ENCODE results near the gene PPP2R2B.

The PPP2R2B gene

DNA sequence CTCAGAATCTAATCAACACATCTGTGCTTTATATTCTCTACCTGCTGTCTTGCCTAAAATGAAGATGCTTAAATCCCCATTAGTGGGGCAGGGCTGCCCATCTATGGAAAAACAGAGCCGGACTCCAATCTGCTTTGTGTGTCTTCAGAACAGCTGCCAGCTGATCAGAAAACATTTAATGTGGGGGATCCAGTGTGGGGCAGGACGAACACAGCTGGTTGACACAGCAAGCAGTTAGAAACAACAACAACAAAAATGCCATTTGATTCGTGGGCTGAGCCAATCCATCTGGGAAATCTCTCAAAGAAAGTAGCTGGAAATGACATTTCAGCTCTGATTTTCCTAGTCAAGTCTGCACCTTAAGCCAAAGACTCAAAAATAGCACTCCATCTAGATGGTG is 99.8 kb downstream of the PPP2R2B start:
- Histone ChIP-seq H3K79me2 (ENCODE audit: insufficient read depth, low read depth) (no peaks in the 10 kb centered on the region), H2AFZ (ENCODE audit: low read depth) (no peak overlapping the region), H3K27ac (no peak overlapping the region), H3K27me3 (ENCODE audit: insufficient read depth, low read depth) (no peaks in the 10 kb centered on the region), H3K36me3 (ENCODE audit: insufficient read depth) (no peaks in the 10 kb centered on the region), H3K4me1 (ENCODE audit: low read depth, poor library complexity, severe bottlenecking) (no peaks in the 10 kb centered on the region), H3K4me2 (no peak overlapping the region), H3K9ac (no peak overlapping the region), H4K20me1 (ENCODE audit: insufficient read depth) (no peaks in the 10 kb centered on the region), H3K4me3 (IDR thresholded peaks at IDR 0.05; ENCODE audit: insufficient read depth, low read depth, low read length) (no peak overlapping the region)
- TF ChIP-seq, protein P1, sequence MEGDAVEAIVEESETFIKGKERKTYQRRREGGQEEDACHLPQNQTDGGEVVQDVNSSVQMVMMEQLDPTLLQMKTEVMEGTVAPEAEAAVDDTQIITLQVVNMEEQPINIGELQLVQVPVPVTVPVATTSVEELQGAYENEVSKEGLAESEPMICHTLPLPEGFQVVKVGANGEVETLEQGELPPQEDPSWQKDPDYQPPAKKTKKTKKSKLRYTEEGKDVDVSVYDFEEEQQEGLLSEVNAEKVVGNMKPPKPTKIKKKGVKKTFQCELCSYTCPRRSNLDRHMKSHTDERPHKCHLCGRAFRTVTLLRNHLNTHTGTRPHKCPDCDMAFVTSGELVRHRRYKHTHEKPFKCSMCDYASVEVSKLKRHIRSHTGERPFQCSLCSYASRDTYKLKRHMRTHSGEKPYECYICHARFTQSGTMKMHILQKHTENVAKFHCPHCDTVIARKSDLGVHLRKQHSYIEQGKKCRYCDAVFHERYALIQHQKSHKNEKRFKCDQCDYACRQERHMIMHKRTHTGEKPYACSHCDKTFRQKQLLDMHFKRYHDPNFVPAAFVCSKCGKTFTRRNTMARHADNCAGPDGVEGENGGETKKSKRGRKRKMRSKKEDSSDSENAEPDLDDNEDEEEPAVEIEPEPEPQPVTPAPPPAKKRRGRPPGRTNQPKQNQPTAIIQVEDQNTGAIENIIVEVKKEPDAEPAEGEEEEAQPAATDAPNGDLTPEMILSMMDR (conservative IDR thresholded peaks at IDR 0.05; ENCODE audit: low read depth, low read length), result no peak

DNA sequence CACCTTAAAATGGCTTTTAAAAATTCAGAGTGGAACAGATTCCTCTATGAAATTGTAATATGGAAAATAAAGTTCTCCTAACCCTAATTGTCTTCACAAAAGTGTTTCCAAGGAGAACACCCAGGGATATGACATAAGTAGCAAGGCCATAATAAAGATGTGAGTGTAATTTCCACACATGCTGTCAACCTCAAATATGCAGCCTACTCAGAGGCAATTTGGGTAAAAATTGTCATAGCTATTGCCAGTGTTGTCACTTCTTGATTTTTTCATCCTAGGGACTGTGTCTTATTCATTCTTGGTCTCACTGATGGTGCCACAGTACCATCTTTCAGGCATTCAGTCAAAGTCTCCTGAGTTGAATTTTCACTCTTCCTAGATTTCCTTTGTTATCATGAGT is 100.3 kb downstream of the PPP2R2B start:
- no peaks in the 10 kb centered on the region for H3K4me1 ChIP-seq (ENCODE audit: low read depth, poor library complexity, severe bottlenecking)
- H3K79me2 ChIP-seq (ENCODE audit: insufficient read depth, low read depth), result no peaks in the 10 kb centered on the region
- H3K4me3 ChIP-seq (IDR thresholded peaks at IDR 0.05; ENCODE audit: insufficient read depth, low read depth, low read length), result no peak overlapping the region
- TF ChIP-seq, protein P1 (conservative IDR thresholded peaks at IDR 0.05; ENCODE audit: low read depth, low read length), result no peak
- no peak overlapping the region for H3K4me2 ChIP-seq
- no peaks in the 10 kb centered on the region for H3K36me3 ChIP-seq (ENCODE audit: insufficient read depth)
- no peak overlapping the region for H3K27ac ChIP-seq
- H3K27me3 ChIP-seq (ENCODE audit: insufficient read depth, low read depth), result no peaks in the 10 kb centered on the region
- no peak overlapping the region for H2AFZ ChIP-seq (ENCODE audit: low read depth)
- no peak overlapping the region for H3K9ac ChIP-seq
- H4K20me1 ChIP-seq (ENCODE audit: insufficient read depth), result no peaks in the 10 kb centered on the region

DNA sequence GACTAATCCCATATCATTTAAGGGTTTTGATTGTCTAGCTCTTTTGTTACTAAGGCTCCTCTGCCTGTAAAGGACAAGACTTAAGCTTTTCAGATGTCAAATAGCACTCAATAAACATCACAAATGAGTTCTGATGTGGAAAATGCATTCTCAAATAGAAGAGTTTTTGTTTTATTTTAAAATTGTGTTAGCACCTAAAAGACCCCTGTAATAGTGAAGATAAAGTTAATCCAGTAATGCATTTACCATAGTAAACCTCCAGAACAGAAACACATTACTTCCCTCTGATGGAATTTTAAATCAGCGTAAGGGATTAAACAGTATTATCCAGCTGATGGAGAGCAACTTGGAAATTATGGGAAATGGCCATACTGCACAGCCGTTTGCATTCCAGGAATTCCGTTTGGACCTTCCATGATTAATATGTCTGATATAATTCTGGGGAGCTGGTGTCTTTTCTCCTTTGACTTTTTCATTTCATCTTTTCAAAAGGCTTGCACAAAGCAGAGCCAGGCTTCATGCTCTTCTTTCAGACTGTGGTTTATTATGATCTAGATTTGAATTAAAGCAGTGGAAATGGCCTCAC is 105.6 kb downstream of the PPP2R2B start:
- no peak overlapping the region for H3K4me3 ChIP-seq (IDR thresholded peaks at IDR 0.05; ENCODE audit: insufficient read depth, low read depth, low read length)
- no peak overlapping the region for H3K9ac ChIP-seq
- H3K36me3 ChIP-seq (ENCODE audit: insufficient read depth), result no peaks in the 10 kb centered on the region
- H2AFZ ChIP-seq (ENCODE audit: low read depth), result no peak overlapping the region
- H4K20me1 ChIP-seq (ENCODE audit: insufficient read depth), result no peaks in the 10 kb centered on the region
- no peaks in the 10 kb centered on the region for H3K79me2 ChIP-seq (ENCODE audit: insufficient read depth, low read depth)
- TF ChIP-seq, protein P1 (conservative IDR thresholded peaks at IDR 0.05; ENCODE audit: low read depth, low read length), result no peak
- no peaks in the 10 kb centered on the region for H3K4me1 ChIP-seq (ENCODE audit: low read depth, poor library complexity, severe bottlenecking)
- H3K27ac ChIP-seq, result no peak overlapping the region
- H3K4me2 ChIP-seq, result no peak overlapping the region
- no peaks in the 10 kb centered on the region for H3K27me3 ChIP-seq (ENCODE audit: insufficient read depth, low read depth)

DNA sequence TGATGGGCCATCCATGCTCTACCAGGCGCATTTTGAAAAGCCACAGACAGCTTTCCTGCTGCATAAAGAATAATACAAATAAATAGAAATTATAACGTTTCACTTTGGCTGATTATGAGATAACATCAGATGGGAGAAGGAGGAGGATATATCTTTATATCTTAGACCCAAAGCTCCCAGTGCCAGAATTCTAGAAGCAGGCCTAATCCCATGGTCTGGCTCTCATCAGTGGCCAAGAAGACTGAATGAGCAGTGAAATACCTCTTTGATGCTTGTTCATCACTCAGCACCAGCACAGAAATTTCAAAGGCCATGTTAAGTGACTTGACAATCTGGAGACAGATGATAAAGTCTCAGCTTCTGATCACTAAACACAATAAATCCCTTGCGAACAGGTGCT is 107.6 kb downstream of the PPP2R2B start:
- Histone ChIP-seq H3K79me2 (ENCODE audit: insufficient read depth, low read depth) (no peaks in the 10 kb centered on the region), H3K4me2 (no peak overlapping the region), H3K9ac (no peak overlapping the region), H3K4me1 (ENCODE audit: low read depth, poor library complexity, severe bottlenecking) (no peaks in the 10 kb centered on the region), H3K27me3 (ENCODE audit: insufficient read depth, low read depth) (no peaks in the 10 kb centered on the region), H2AFZ (ENCODE audit: low read depth) (no peak overlapping the region), H4K20me1 (ENCODE audit: insufficient read depth) (no peaks in the 10 kb centered on the region), H3K4me3 (IDR thresholded peaks at IDR 0.05; ENCODE audit: insufficient read depth, low read depth, low read length) (no peak overlapping the region), H3K36me3 (ENCODE audit: insufficient read depth) (no peaks in the 10 kb centered on the region), H3K27ac (no peak overlapping the region)
- TF ChIP-seq, protein P1 (conservative IDR thresholded peaks at IDR 0.05; ENCODE audit: low read depth, low read length), result no peak
